GM19099 (cell line): ENCODE measurements around the gene CHAMP1.

ENCODE experiments used
- POLR2A ChIP-seq: IDR thresholded peaks from 3 replicates; pipeline ENCODE4 v1.6.1; 2011; ENCODE audit warnings: low read depth; ENCODE audit not compliant: insufficient read length; ENCODE audit errors: extremely low read depth

Gene CHAMP1

GRCh38 chr13:114315074-114315785, 927 bp downstream of the CHAMP1 start:
- TF ChIP-seq POLR2A, result no peak

GRCh38 chr13:114318624-114319023, 4.3 kb downstream of the CHAMP1 start:
- no peak for TF ChIP-seq POLR2A

GRCh38 chr13:114319441-114319913, 5.2 kb downstream of the CHAMP1 start:
- no peak for TF ChIP-seq POLR2A

GRCh38 chr13:114320065-114320464, 5.8 kb downstream of the CHAMP1 start:
- no peak for TF ChIP-seq POLR2A

- no peak for TF ChIP-seq POLR2A
Measured at GRCh38 chr13:114321256-114321655, 7.0 kb downstream of the CHAMP1 start.

- no peak for TF ChIP-seq POLR2A
Measured at GRCh38 chr13:114323349-114323748, 9.0 kb downstream of the CHAMP1 start.

GRCh38 chr13:114324334-114324733, 10.0 kb downstream of the CHAMP1 start:
- no peak for TF ChIP-seq POLR2A

- TF ChIP-seq POLR2A, result no peak
Measured at GRCh38 chr13:114325729-114326128, 11.4 kb downstream of the CHAMP1 start.

- no peak for TF ChIP-seq POLR2A
Measured at GRCh38 chr13:114328034-114328433, 13.7 kb downstream of the CHAMP1 start.

- no peak for TF ChIP-seq POLR2A
Measured at GRCh38 chr13:114328595-114328994, 14.3 kb downstream of the CHAMP1 start.

GRCh38 chr13:114330086-114330485, 15.8 kb downstream of the CHAMP1 start:
- TF ChIP-seq POLR2A, result no peak

- no peak for TF ChIP-seq POLR2A
Measured at GRCh38 chr13:114334305-114335053, 20.2 kb downstream of the CHAMP1 start.

GRCh38 chr13:114338959-114339358, 24.7 kb downstream of the CHAMP1 start:
- no peak for TF ChIP-seq POLR2A

- no peak for TF ChIP-seq POLR2A
Measured at GRCh38 chr13:114339857-114340534, 25.7 kb downstream of the CHAMP1 start.

GRCh38 chr13:114341003-114341777, 26.9 kb downstream of the CHAMP1 start:
- no peak for TF ChIP-seq POLR2A
